OCI-LY1 (cell line): ENCODE data around the gene GHRL.

ENCODE experiments used
- EZH2 ChIP-seq: fragments of 200-600 bp; sonication (generic), shearing (Covaris generic); IDR thresholded peaks from 2 replicates; pipeline ENCODE4 v1.8.0; 2017; ENCODE audit warnings: borderline replicate concordance, mixed run types, mild to moderate bottlenecking, antibody characterized with exemption, low read length, moderate library complexity, mixed read lengths
- TF ChIP-seq, protein P1 (sequence below): fragments of 200-600 bp; sonication (generic), shearing (Covaris generic); IDR thresholded peaks from 2 replicates; pipeline ENCODE4 v1.5.1; 2017; ENCODE audit warnings: mild to moderate bottlenecking, antibody characterized with exemption, low read length, moderate library complexity, mixed read lengths

- TF ChIP-seq, protein P1, sequence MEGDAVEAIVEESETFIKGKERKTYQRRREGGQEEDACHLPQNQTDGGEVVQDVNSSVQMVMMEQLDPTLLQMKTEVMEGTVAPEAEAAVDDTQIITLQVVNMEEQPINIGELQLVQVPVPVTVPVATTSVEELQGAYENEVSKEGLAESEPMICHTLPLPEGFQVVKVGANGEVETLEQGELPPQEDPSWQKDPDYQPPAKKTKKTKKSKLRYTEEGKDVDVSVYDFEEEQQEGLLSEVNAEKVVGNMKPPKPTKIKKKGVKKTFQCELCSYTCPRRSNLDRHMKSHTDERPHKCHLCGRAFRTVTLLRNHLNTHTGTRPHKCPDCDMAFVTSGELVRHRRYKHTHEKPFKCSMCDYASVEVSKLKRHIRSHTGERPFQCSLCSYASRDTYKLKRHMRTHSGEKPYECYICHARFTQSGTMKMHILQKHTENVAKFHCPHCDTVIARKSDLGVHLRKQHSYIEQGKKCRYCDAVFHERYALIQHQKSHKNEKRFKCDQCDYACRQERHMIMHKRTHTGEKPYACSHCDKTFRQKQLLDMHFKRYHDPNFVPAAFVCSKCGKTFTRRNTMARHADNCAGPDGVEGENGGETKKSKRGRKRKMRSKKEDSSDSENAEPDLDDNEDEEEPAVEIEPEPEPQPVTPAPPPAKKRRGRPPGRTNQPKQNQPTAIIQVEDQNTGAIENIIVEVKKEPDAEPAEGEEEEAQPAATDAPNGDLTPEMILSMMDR: no peak
- no peak for TF ChIP-seq EZH2
Observed at GRCh38 chr3:10337323-10338163, 44.8 kb upstream of the GHRL start.
